HCT116 (cell line): Measurements from ENCODE around the gene SNRNP35. TPM values are rescaled to one million over a fixed set of nuclear protein-coding genes. Genes with fewer than 3 reads are reported as not detected.

Source experiments
- ATAC-seq: fragments of 200-7000 bp; cut with Tn5 transposase; 2 replicates; pipeline ENCODE4 v1.9.1; 2020; ENCODE audit warnings: mild to moderate bottlenecking, moderate library complexity
- BruUV-seq: library from RNA; stranded (reverse); fragments of 400-500 nt; replicated peaks from 2 replicates; lab custom pipeline; 2021; lab: Mats Ljungman, UMichigan
- CTCF ChIA-PET: fragments of 300-600 bp; sonication (Branson Sonifier 250); formaldehyde crosslinking; loops from one replicate; lab custom pipeline; 2021; ENCODE audit warnings: antibody characterized with exemption; lab: Charles Lee
- POLR2A ChIA-PET: fragments of 300-600, 350-600 bp; sonication (Branson Sonifier 250); formaldehyde crosslinking; loops from one replicate; lab custom pipeline; 2021; ENCODE audit warnings: antibody characterized with exemption; lab: Charles Lee
- RAD21 ChIA-PET, 2 experiments: fragments of 300-600 bp; sonication (Branson Sonifier 250); formaldehyde crosslinking; loops; one replicate each; lab custom pipeline; 2023; ENCODE audit warnings: low total read pairs in 2 of 2; ENCODE audit not compliant: uncharacterized antibody in 2 of 2, unreplicated experiment in 2 of 2, low non-redundant PET in 1 of 2; lab: Charles Lee
- DNase-seq: peaks from one replicate; pipeline ENCODE4 v3.0.0-alpha.2; 2010; ENCODE audit warnings: low read depth, low spot score
- H2AFZ ChIP-seq: fragments of 200-600 bp; shearing (Covaris generic), sonication (generic); 2 replicates; pipeline ENCODE4 v1.6.1; 2017; ENCODE audit warnings: low read depth, mixed run types, mixed read lengths, antibody characterized with exemption, low read length; ENCODE audit not compliant: poor library complexity, severe bottlenecking
- H3K27ac ChIP-seq: 2 replicates; pipeline ENCODE4 v1.5.1; 2012; ENCODE audit warnings: low read depth, low read length
- H3K27me3 ChIP-seq: fragments of 200-600 bp; sonication (generic); 2 replicates; pipeline ENCODE4 v1.6.1; 2016; ENCODE audit warnings: mixed run types, low read length, mixed read lengths; ENCODE audit not compliant: insufficient read depth
- H3K36me3 ChIP-seq, 2 experiments: fragments of 200-500 bp in 1 of 2; fragments of 200-600 bp in 1 of 2; sonication (Bioruptor generic) in 1 of 2; sonication (generic) in 1 of 2; 2 replicates each; pipeline versions ENCODE4 v1.5.1 to v1.6.1; 2014 to 2016; ENCODE audit warnings: low read length in 2 of 2, inconsistent platforms in 1 of 2, mixed read lengths in 1 of 2, mixed run types in 1 of 2; ENCODE audit not compliant: insufficient read depth in 2 of 2, control insufficient read depth in 1 of 2
- H3K4me1 ChIP-seq, 2 experiments: fragments of 200-600 bp in 1 of 2; sonication (generic) in 1 of 2; 2 replicates each; pipeline versions ENCODE4 v1.5.1 to v1.6.1; 2012 to 2017; ENCODE audit warnings: low read length in 2 of 2, inconsistent platforms in 1 of 2, mild to moderate bottlenecking in 1 of 2, mixed read lengths in 1 of 2, mixed run types in 1 of 2, moderate library complexity in 1 of 2; ENCODE audit not compliant: insufficient read depth in 2 of 2, control insufficient read depth in 1 of 2
- H3K4me2 ChIP-seq: fragments of 200-600 bp; sonication (generic); 2 replicates; pipeline ENCODE4 v1.6.1; 2017; ENCODE audit warnings: mixed run types, low read length, mixed read lengths
- H3K4me3 ChIP-seq, 2 experiments: fragments of 200-600 bp in 1 of 2; sonication (generic) in 1 of 2; replicated peaks in 1 of 2; 2 replicates each; pipeline ENCODE4 v1.5.1; 2011 to 2016; ENCODE audit warnings: low read length in 2 of 2, control low read depth in 1 of 2, low read depth in 1 of 2, mild to moderate bottlenecking in 1 of 2, mixed read lengths in 1 of 2, mixed run types in 1 of 2
- H3K79me2 ChIP-seq: fragments of 200-600 bp; sonication (generic); 2 replicates; pipeline ENCODE4 v1.6.1; 2017; ENCODE audit warnings: mild to moderate bottlenecking, mixed run types, low read length, moderate library complexity, mixed read lengths; ENCODE audit not compliant: insufficient read depth
- H3K9ac ChIP-seq: fragments of 200-600 bp; sonication (generic); 2 replicates; pipeline ENCODE4 v1.6.1; 2016; ENCODE audit warnings: low read length, mixed read lengths
- H3K9me2 ChIP-seq: fragments of 200-600 bp; sonication (generic), shearing (Covaris generic); 2 replicates; pipeline ENCODE4 v1.6.1; 2017; ENCODE audit warnings: mixed run types, mild to moderate bottlenecking, moderate library complexity; ENCODE audit not compliant: insufficient read depth
- H3K9me3 ChIP-seq, 2 experiments: fragments of 200-500 bp in 1 of 2; fragments of 200-600 bp in 1 of 2; sonication (Bioruptor generic) in 1 of 2; sonication (generic) in 1 of 2; 2 replicates each; pipeline ENCODE4 v1.6.1; 2014 to 2017; ENCODE audit warnings: low read length in 2 of 2, mixed read lengths in 2 of 2, inconsistent platforms in 1 of 2, low read depth in 1 of 2, mild to moderate bottlenecking in 1 of 2, mixed run types in 1 of 2, moderate library complexity in 1 of 2; ENCODE audit not compliant: control insufficient read depth in 1 of 2, insufficient read depth in 1 of 2
- H4K20me1 ChIP-seq: fragments of 200-600 bp; sonication (generic), shearing (Covaris generic); 2 replicates; pipeline ENCODE4 v1.6.1; 2017; ENCODE audit warnings: mixed run types, mild to moderate bottlenecking, moderate library complexity; ENCODE audit not compliant: insufficient read depth
- ATF3 ChIP-seq: IDR thresholded peaks from 2 replicates; pipeline ENCODE4 v1.6.1; 2012
- CBX3 ChIP-seq: IDR thresholded peaks from 2 replicates; pipeline ENCODE4 v1.6.1; 2012; ENCODE audit warnings: low read depth
- CEBPB ChIP-seq: IDR thresholded peaks from 2 replicates; pipeline ENCODE4 v1.6.1; 2012; ENCODE audit warnings: low read depth
- EGR1 ChIP-seq: IDR thresholded peaks from 2 replicates; pipeline ENCODE4 v1.6.1; 2012; ENCODE audit warnings: low read depth
- EZH2phosphoT487 ChIP-seq: fragments of 200-600 bp; IDR thresholded peaks from 2 replicates; pipeline ENCODE4 v1.6.1; 2018; ENCODE audit warnings: antibody characterized with exemption, borderline replicate concordance
- JUND ChIP-seq: IDR thresholded peaks from 2 replicates; pipeline ENCODE4 v1.6.1; 2012
- MAX ChIP-seq: IDR thresholded peaks from 2 replicates; pipeline ENCODE4 v1.6.1; 2012
- POLR2A ChIP-seq: IDR thresholded peaks from 2 replicates; pipeline ENCODE4 v1.7.0; 2011; ENCODE audit warnings: borderline replicate concordance; ENCODE audit not compliant: insufficient read depth, insufficient read length; ENCODE audit errors: extremely low read depth
- POLR2AphosphoS5 ChIP-seq: IDR thresholded peaks from 2 replicates; pipeline ENCODE4 v1.6.1; 2011; ENCODE audit warnings: mild to moderate bottlenecking, low read depth, low read length, moderate library complexity
- RAD21 ChIP-seq: IDR thresholded peaks from 2 replicates; pipeline ENCODE4 v1.6.1; 2012; ENCODE audit warnings: low read depth, mild to moderate bottlenecking
- SRF ChIP-seq: IDR thresholded peaks from 2 replicates; pipeline ENCODE4 v1.6.1; 2012; ENCODE audit warnings: low read depth
- YY1 ChIP-seq: IDR thresholded peaks from 2 replicates; pipeline ENCODE4 v1.6.1; 2011; ENCODE audit warnings: low read length, low read depth, moderate library complexity, mild to moderate bottlenecking; ENCODE audit not compliant: insufficient replicate concordance; ENCODE audit errors: extremely low read depth
- ZBTB33 ChIP-seq: IDR thresholded peaks from 2 replicates; pipeline ENCODE4 v1.6.1; 2011; ENCODE audit warnings: mild to moderate bottlenecking, low read length, moderate library complexity; ENCODE audit not compliant: insufficient replicate concordance; ENCODE audit errors: extremely low read depth
- ZFX ChIP-seq: fragments of 450-650 bp; IDR thresholded peaks from 2 replicates; pipeline ENCODE4 v1.6.1; 2017
- ZNF274 ChIP-seq: fragments of 200-500 bp; sonication (Bioruptor generic); IDR thresholded peaks from 2 replicates; pipeline ENCODE4 v1.6.1; 2014; ENCODE audit warnings: mild to moderate bottlenecking, low read depth, low read length, inconsistent platforms
- intact Hi-C: fragments of 100-400 bp; cut with micrococcal nuclease; formaldehyde crosslinking; loops from 2 replicates; pipeline ENCODE4 v1.10.0; 2022
- total RNA-seq: library from RNA; stranded (reverse); gene quantifications from one replicate; pipeline ENCODE4 v1.2.1, GENCODE V29; 2021; ENCODE audit not compliant: unreplicated experiment

Gene SNRNP35
- total RNA-seq, 1 experiment from 2014 or later: 12.4 TPM

DNA sequence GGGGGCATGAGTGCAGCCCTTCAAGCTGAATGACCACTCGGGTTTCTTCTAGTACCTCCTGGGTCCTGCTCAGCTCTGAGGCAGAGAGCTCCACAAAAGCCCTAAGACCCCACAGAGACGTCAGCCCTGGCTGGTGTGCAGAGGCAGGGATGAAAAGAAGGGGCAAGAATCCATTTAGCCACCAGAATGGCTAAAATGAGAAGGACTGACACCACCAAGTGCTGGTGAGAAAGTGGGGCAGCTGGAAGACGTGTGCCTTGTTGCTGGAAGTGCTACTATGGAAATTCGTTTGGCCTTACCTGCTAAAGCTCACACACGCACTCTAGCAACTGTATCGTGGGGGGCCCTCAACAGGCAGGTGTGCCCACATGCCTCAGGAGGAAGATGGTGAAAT, 48.9 kb downstream of the SNRNP35 start:
- TF ChIP-seq ATF3 (no peak), EGR1 (no peak), EZH2phosphoT487 (no peak), JUND (no peak), MAX (no peak), CBX3 (no peak), ZBTB33 (no peak), ZNF274 (no peak), CEBPB (no peak), POLR2A (no peak), RAD21 (no peak), ZFX (no peak), YY1 (no peak), POLR2AphosphoS5 (no peak), SRF (no peak)
- TF ChIP-seq, all 23 proteins: peak for 0
- Histone ChIP-seq H4K20me1 (no peaks in the 10 kb centered on the region), H3K27ac (no peak overlapping the region), H3K36me3 (peaks cover 9 to 13% of the 10 kb centered on the region in 2 experiments; a peak in 3 of 4 replicates), H3K4me1 (peaks cover 14 to 16% of the 10 kb centered on the region in 2 experiments), H3K27me3 (no peaks in the 10 kb centered on the region), H3K9me3 (no peaks in the 10 kb centered on the region), H3K9me2 (no peaks in the 10 kb centered on the region), H3K9ac (no peak overlapping the region), H3K79me2 (no peaks in the 10 kb centered on the region), H3K4me3 (no peak overlapping the region), H3K4me2 (no peak overlapping the region), H2AFZ (no peak overlapping the region)
- DNase-seq (no peak), ATAC-seq (no peak)
- intact Hi-C loops: no loop called here
- POLR2A ChIA-PET: no interaction called here
- RAD21 ChIA-PET: no interaction called here
- CTCF ChIA-PET: no interaction called here
- BruUV-seq: no TSS peak
